NCI-H524 (cell line): ENCODE measurements around the gene CELSR1.
A peak's percentile ranks its signal among the peaks of the same experiment; 100 is the strongest.

Experiments used
- DNase-seq, 2 experiments: peaks; one replicate each; lab custom pipeline; 2025; lab: John Stamatoyannopoulos, UW

CELSR1 gene

DNA sequence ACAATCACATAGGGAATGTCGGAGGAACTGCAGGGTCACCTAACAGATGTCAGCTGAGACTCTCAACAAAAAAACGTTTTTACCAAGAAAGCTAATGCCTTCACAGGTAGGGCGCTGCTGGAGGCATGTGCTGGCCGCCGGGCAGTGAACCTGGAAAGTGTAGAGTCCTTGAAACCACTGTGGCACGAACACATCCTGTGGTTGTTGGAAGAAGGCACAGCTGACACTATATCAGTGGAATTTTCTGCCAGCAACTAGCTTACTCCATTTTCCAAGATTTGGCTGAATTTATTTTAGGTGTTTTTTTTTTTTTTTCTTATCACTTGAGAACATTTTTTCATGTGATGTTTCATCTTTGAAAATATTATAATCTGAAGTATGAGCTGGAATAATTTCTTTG lies 187.7 kb downstream of the CELSR1 start:
- DNase-seq: no peak

DNA sequence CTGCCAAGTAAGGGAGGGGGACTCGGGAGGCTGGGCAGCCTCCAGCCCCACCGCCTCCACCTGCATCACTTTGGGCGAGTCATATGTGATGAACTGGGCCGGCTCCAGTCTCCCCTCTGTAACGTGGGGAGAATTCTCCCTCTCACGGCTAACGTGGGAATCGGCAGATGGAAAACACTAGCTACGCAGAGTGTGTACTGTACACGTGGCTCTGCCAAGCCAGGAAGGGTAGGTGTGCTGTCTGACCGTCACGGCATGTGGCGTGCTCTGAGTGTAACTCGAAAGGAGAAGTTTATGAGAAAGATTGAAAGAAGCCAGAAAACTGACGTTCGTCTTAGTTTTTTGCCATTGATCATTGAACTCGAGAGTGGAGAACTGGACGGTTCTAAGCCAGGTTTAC lies 188.2 kb downstream of the CELSR1 start:
- DNase-seq: no peak

DNA sequence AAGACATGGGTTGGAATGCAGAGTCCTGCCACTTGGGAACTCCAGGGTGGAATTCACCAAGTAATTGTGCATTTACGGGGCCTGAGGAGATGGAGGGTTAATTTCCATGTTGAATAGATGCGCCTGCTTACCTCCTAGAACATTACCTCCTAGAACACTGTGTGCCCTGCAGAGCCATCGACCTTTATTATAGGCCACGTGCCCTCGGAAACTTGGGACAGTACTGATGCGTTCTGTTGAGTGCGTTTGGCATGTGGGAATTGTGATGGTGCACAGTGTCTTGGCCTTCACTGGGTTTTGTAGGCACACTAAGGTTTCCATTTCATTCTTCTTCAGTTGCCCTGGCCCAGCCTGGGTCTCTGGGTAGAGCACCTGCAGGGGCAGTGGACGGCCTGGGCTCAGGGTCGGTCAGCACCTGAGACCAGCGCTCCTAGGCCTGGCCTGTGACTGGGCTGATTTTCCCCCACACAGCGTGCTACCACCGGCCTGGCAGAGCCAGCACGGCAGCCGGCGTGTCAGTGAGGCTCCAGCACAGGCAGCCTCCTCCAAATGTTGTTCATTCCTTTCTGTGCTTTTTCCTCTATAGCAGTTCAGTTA lies 189.2 kb downstream of the CELSR1 start:
- DNase-seq: no peak

DNA sequence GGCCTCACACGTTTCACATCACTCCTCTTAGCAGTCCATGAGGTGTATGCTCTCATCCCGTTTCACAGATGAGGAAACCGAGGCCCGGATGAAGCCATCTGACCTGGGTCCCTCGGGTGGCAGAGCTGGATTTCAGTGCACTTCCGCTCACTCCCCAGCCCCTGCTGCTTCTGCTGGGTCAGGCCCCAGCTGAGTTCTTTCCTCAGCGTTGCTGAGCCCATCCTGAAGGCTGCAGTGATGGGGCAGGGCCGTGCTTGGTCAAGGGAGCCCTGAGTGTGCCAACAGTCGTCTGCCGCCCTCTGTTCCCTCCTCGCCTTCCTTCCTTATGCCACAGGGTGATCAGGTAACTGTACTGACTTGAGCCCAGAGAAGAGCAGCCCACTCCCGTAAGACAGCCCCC lies 189.8 kb downstream of the CELSR1 start:
- DNase-seq: no peak

DNA sequence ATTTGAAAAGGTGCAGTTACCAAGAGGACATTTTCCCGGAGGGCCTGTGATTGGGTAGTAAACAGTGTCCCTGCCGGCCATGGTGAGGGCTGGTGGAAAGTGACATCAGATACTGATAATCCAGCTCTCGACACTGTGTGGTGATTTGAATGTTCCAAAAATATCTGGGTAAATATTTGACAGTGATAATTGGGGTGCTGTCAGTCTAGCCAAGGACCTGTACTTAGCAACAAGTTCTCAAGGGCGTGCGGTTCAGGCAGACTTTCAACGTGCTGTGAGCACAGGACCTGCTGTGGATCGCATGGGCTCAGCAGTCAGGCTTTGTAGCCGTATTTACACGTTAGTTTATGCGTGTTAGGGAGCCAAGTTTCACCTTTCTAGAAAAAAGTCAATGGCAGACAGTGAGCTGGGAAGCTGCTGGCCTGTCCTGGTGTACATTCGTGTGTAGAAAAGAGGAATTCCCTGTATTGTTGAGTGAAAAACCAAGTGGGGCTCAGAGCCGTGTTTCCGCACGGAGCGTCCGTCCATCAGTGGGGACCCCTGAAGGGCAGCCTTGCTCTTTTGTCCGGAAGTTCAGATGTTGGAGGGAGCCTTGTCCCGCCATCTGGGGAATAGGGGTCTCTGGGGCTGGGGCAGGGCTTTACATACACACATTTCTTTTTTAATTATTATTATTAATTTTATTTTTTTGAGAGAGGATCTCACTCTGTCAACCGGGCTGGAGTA lies 190.6 kb downstream of the CELSR1 start:
- no peak for DNase-seq

DNA sequence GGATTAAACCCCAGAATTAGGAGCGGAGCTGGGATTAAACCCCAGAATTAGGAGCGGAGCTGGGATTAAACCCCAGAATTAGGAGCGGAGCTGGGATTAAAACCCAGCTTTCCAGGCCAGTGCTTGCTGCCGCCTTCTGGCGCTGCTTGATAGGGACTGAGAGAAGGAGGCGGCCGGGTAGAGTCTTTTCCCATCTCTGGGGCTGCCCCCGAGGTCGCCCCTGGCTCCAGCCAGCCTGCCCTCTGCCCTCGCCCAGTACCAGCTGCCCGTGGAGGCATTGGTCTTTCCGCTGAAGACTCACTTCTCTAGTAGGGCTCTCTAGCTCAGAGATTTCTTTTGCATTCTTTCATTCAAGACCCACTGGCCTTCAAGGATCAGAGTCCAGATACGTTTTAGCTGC lies 196.7 kb downstream of the CELSR1 start:
- DNase-seq: no peak

DNA sequence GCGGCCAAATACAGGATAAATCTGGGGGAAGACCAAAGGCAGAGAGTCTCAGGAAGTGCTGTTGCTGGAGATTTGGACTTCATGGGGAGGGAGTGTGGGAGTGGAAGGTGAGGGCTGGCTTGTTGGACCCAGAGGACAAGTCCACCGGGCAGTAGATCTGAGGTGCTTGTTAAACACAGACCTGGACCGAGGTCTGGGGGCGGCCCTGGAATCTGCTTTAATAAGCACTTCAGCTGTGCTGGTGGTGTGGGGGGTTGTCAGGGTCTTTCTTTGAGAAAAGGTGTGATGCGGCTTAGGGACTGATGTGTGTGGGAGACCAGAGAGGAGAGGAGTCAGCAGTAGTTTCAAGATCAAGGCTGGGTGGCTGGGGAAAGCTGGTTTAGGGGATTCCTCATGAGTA lies 197.5 kb downstream of the CELSR1 start:
- no peak for DNase-seq

DNA sequence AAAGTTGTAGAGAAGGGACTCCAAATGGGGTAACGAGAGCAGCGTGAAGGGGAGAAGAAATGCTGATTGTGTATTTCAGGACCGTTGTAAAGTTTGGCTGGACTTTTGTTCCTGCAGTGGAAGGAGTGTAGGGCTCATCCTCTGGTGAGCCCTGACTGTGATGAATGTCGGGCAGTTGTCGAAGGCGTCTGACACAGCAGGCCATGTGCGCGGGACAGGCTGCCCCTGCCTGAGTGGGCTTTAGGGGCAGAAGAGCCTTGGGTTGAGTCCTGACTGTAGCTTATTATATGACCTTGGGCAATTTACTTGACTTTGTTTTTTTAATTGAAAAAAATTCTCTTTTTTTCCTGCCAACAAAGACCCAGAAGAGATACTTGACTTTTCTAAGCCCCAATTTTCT lies 198.8 kb downstream of the CELSR1 start:
- no peak for DNase-seq

DNA sequence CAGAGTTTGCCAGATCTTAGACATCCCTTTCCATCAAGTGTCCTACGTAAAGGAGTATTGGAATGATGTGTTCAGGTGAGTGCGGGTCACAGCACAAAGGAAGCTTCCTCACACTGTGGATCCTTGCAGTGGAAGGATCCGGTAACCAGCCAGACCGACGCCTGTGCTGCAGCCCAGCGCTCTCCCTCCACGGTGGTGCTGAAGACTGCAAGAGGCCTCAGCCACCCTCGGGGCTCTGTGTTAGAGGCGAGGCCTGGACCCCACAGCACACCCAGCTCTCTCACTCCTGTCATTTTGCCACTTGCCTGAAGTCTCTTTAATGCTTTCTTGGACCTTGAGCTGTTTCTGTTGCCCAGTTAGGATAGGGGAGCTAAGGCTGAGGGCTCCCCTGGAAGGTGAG lies 199.6 kb downstream of the CELSR1 start:
- DNase-seq: no peak

DNA sequence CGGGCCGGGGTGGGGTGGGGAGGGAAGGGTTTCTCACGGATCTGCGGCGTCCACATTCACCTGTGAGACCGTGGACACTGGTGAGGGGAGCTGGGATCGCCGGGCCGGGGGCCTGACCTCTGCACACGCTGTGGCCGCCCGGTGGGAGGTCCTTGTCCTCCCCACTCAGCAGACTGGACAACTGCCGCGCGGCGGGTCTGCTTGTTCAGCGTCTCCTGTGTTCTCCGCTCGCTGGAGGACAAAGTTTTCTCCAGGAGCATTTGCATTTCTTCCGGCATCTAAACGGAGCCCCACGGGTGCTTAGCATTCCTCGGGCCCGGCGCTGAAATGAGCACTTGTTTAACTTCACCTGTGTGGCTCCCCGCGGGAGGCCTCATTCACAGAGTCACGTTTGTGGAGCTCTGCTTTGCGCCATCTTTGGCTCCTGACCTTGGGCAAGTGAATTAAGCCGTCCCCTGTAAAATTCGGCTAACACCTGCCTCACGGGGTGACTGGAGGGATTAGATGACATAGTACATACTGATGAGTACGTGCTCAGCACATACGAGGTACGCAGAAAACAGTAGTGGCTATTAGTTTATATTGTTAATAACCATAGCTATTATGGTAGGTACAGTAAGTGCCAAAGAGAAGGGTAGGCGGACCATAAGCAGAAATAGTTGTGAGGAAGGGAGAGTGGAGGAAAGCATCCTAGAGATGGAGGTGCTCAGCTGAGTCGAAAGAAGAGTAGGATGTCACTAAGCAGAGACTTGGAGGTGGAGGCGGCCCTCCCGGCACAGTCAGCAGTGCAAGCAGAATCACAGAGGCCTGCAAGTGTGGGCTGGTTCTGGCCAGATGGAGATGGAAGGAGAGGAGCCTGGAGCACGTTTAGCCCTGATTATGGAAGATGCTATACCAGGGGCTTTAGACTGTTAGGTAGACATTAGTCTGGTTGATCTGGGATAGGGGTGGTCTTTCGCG lies 201.0 kb downstream of the CELSR1 start:
- DNase-seq: peak in 1 of 2 experiments; percentile 29

DNA sequence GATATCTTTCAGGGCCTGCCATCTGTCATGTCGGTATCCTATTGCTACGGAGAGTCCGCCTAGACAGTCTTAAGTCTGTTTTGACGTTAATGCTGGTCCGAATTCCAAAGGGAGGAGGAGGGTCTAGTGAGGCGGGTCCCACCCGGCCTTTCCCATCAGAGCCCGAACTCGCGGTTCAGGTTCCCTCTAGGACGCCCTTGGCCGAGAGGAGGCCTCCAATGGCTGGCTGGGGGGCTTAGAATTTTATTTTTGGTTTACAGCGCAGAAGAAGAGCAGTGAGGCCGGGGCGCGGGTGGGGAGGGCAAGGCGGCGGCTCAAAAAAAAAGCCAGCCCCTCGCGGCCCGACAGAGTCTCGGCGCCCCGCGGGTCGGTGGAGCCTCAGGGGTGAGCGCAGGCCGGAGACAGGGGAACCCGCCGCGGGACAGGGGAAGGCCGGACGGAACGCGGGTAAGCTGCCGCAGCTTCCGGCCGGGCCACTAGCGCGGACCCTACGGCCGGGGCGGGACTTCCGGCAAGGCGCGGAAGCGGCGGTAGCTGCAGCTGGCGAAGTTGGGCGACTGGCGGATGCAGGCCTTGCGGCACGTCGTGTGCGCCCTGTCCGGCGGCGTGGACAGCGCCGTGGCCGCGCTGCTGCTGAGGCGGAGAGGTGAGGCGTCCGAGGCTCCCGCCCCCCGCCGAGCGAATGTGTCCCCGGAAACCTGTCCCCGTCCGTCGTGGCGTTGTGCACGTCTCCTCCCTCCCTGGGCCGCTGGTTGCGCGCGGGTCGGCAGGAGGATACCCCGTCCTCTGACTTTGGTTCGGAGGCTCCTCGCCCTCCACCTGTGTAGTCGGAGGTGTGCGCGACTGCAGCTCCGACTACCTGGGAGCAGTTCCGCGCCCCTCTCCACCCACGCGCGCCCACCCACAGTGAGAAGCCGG lies 202.0 kb downstream of the CELSR1 start, which contains the start of gene TRMU:
TRMU (plus strand) TSS at position 514 of the 918 bp plus-strand sequence; CDS start at position 565, 51 bp downstream.
- DNase-seq: peak; percentile 50 to 86

DNA sequence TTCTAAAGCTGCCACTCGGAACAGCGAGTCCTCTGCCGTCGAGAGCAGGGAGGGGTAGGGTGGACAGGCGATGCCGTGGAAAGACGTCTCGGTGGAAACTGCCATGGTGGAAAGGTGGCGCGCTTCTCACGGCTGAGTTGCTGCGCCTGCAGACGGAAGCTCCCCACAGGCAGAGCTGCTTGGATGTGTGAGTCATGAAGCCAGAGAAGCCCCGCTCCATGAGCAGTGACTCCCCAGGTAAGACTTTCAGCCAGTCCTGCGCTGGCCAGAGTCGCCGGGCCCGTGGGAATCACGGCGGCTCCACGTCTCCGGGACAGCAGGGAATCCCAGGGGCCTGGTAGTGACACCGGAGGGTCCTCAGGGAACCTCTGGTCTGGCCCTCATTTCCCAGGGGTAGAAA lies 205.9 kb downstream of the CELSR1 start:
- DNase-seq: no peak

DNA sequence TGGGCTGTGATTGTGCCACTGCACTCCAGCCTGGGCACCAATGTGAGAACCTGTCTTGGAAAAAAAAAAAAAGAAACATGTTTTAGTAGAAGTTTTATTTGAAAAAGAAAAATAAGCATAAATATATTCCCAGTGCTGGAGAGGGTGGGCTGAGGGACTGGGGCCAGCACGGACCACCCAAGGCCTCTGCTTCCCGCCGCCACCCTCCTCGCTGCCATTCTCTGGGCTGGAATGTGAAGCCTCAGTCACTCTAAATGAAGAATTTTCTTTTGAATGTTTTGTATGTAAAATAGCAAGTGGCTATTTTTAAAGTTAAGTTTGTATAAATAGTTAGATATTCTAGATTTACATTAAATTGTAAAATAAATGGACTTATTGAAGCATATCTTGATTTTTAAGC lies 207.0 kb downstream of the CELSR1 start:
- no peak for DNase-seq

DNA sequence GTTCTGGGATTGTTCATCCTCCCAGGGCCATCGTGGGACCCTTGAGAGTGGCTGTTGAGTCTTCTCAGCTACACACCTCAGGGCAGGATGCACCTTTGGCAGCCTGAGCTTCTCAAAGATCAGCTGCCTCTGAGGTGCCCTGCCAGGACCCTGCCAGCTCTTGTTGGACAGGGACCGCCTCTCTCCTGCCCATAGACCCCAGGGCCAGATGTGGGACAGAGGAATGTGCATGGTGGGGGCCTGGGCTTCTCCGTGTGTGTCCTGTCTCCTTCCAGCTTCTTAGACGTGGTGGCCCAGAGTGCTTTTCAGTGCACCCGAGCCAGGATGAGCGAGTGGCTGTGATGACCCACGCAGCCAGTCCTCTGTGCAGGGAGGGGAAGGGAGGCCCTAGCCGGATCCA lies 207.8 kb downstream of the CELSR1 start:
- DNase-seq: no peak

DNA sequence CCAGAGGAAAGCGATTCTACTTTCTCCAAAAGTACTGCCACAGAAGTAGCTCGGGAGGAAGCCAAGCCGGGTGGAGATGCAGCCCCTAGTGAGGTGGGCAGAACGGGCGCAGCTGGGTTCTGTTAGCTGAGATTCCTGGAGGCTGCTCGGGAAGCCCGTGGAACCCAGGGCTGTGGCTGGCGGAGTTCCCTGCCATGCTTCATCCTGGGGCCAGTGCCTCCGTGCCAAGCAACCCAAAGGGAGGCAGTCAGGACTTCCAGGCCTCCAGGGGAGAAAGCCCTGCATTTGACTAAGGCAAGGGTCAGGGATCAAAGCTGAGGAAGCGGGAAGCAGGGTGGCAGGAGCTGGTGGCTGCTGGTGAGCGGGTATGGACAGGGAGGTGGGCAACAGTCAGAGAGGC lies 208.6 kb downstream of the CELSR1 start:
- no peak for DNase-seq

DNA sequence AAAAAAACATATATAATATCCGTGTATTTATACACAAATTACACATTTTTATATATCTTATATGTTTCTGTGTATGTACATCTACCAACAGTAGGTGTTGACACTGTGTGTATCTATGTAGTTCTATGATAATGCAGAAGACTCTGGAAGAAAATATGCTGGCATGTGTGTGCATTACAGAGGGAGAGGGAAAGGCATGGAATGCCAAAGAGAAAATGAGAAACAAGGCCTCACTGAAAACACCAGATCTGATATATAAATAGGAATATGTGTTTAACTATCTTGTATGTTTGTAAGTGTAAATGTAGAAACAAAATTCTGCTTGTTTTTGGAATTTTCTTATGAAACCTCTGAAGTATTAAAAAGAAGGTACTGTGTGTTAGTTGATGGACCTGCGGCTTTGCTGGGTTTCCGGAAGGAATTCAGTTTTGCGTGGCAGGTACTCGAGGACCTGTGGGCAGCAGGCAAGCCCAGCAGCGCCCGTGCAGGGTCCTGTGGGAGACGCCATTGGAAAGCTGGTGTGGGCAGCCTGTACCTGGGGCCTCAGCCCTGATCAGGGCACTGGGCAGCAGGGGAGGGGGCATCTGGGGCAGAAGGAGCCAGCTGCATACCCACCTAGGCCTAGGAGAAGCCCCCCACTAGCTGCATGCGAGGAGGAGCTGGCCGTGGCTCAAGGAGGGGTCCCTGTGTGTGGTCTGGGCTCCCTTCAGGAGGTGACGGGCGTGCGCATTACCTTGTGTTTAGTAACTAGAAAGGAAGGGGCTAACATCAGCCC lies 209.5 kb downstream of the CELSR1 start:
- no peak for DNase-seq

DNA sequence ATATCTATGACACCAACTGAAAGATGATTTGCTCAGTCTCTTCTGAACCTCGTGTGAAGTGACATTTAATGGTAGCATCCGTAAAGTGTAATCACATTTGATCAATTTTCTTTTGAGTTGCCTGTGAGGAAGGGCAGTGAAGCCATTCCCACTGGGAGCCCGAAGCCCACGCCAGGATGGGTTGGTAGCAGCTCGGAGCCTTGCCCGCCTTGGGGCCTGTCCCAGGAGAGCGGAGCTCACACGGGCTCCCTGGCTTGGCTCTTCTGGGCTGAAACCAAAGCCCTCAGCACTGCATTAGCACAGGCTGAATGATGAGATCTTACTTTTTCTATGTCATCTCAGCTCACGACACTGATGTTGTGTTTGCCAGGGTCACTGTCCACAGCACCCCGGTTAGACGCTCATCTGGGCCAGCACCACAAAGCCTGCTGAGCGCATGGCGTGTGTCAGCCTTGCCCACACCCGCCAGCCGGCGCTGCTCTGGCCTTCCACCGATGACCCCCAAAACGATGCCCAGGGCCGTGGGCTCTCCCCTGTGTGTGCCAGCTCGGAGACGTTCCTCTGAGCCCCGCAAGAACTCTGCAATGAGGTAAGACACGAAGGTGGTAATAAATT lies 211.2 kb downstream of the CELSR1 start:
- DNase-seq: no peak

DNA sequence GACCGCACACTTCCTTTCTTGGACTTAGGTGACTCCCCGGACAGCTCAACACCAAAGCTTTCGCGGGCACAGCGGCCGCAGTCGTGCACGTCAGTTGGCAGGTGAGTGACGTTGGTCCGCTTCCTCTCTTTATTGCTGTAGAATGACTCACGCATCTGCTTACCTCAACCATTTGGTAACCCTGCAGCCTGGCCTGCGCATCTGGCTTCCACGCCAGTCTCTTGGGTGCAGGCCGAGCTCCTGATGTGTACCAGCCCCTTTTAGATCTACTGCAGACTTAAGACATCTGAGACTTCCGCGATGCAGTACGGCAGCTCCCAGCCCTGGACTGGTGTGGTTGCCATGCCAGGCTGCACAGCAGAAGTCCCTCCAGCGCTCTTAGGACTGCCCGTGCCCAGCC lies 214.3 kb downstream of the CELSR1 start:
- DNase-seq: no peak

DNA sequence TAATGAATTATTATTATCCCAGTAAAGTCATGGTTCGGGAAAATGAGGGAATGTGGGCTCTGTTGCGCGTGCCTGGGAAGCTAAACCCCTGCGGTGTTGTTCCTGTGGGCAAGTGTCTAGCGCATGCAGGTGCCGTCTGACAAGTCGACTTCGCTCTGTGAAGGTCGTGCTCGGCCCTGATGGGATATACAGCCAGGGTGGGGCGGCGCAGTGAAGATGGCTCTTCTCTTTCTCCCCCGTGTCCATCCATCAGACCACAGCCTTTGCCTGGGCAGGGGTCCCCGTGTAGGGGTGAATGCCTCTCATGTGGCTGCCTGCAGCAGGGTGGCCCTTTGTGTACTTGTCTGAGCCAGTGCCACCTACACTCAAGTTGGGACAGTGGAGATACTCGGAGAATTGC lies 214.7 kb downstream of the CELSR1 start:
- no peak for DNase-seq

DNA sequence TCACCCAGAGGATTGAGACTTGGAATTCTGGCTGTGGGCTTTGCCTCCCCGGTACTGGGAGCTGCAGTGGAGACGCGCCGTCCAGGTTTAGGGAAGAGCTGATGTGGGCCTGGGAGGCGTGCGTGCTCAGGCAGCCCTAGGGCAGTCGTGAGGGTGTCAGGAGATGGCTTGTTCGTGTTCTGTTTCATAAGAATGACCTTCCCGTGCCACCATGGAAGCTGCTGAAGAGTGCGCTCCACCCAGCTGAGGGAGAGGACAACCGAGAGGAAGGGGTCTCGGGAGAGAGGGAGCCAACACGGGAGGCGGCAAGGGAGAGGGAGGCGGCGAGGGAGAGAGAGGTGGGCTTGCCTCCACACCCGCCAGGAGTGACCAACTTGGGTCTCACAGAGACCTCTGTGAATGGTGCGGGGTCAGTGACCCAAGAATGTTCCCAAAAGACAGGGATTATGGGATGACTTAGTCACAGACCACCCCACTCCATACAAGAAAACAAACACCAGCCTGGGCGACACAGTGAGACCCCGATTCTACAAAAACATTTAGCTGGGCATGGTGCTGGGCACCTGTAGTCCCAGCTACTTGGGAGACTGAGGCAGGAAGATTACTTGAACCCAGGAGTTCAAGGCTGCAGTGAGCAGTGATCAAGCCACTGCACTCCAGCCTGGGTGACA lies 216.6 kb downstream of the CELSR1 start:
- DNase-seq: no peak
